ENCODE measurements around the gene SFXN5. TPM values are rescaled to one million over a fixed set of nuclear protein-coding genes. Genes with fewer than 3 reads are reported as not detected.

SFXN5 gene
- total RNA-seq, 1 donor from 2014 or later: 19.0 TPM

GRCh38 chr2:72925328-72925943 is 146.1 kb downstream of the SFXN5 start:
- DNase-seq (ENCODE audit: low spot score): no peak

- DNase-seq (ENCODE audit: low spot score): no peak
Measured at GRCh38 chr2:72924353-72925240, 146.9 kb downstream of the SFXN5 start.

- DNase-seq (ENCODE audit: low spot score): no peak
Measured at GRCh38 chr2:72923833-72924352, 147.6 kb downstream of the SFXN5 start.

- DNase-seq (ENCODE audit: low spot score): no peak
Measured at GRCh38 chr2:72921853-72922252, 149.7 kb downstream of the SFXN5 start.

GRCh38 chr2:72921088-72921851 is 150.2 kb downstream of the SFXN5 start:
- DNase-seq (ENCODE audit: low spot score): no peak

GRCh38 chr2:72920318-72921087 is 151.0 kb downstream of the SFXN5 start:
- DNase-seq (ENCODE audit: low spot score): peak; percentile 43

GRCh38 chr2:72919414-72920317 is 151.8 kb downstream of the SFXN5 start:
- no peak for DNase-seq (ENCODE audit: low spot score)

GRCh38 chr2:72917877-72918553 is 153.5 kb downstream of the SFXN5 start:
- DNase-seq (ENCODE audit: low spot score): no peak

- peak; percentile 24 for DNase-seq (ENCODE audit: low spot score)
Measured at GRCh38 chr2:72917138-72917876, 154.2 kb downstream of the SFXN5 start, which contains the start of gene EMX1. Gene EMX1 (plus strand): TSS chr2:72917519. CDS start chr2:72917853, 334 bp downstream.

GRCh38 chr2:72916743-72917137 is 154.8 kb downstream of the SFXN5 start:
- no peak for DNase-seq (ENCODE audit: low spot score)

- peak; percentile 35 for DNase-seq (ENCODE audit: low spot score)
Measured at GRCh38 chr2:72915907-72916742, 155.4 kb downstream of the SFXN5 start.

- DNase-seq (ENCODE audit: low spot score): no peak
Measured at GRCh38 chr2:72915320-72915906, 156.1 kb downstream of the SFXN5 start.

- DNase-seq (ENCODE audit: low spot score): no peak
Measured at GRCh38 chr2:72914589-72915319, 156.8 kb downstream of the SFXN5 start.

- no peak for DNase-seq (ENCODE audit: low spot score)
Measured at GRCh38 chr2:72914206-72914559, 157.3 kb downstream of the SFXN5 start.

- DNase-seq (ENCODE audit: low spot score): no peak
Measured at GRCh38 chr2:72913486-72914205, 157.9 kb downstream of the SFXN5 start.

GRCh38 chr2:72911256-72911655 is 160.3 kb downstream of the SFXN5 start:
- no peak for DNase-seq (ENCODE audit: low spot score)
